ENCODE results near the gene SLC7A5. TPM values are rescaled to one million over a fixed set of nuclear protein-coding genes. Genes with fewer than 3 reads are reported as not detected.
"Not testable (repeated sequence)": the region's sequence is repeated elsewhere in the genome, so short reads cannot be mapped to it uniquely, and the experiment has no call there.

The SLC7A5 gene
- total RNA-seq, 1 donor from 2014 or later: 40.4 TPM

GRCh38 chr16:87909203-87909935 lies 40.1 kb upstream of the SLC7A5 start:
- not testable (repeated sequence) for H3K36me3 Mint-ChIP-seq; H3K9me3 Mint-ChIP-seq; H3K4me3 Mint-ChIP-seq; H3K4me1 Mint-ChIP-seq (ENCODE audit: unreplicated experiment)
- DNase-seq (ENCODE audit: extremely low spot score, unreplicated experiment): peak; percentile 88
- peaks cover 12% of the 10 kb centered on the region for H3K27me3 Mint-ChIP-seq
- peak overlapping the region; percentile 55 for H3K27ac Mint-ChIP-seq
- TF ChIP-seq CTCF (conservative IDR thresholded peaks at IDR 0.05): peak; percentile 94

GRCh38 chr16:87908101-87908500 lies 38.8 kb upstream of the SLC7A5 start:
- not testable (repeated sequence) for H3K4me1 Mint-ChIP-seq (ENCODE audit: unreplicated experiment)

GRCh38 chr16:87905521-87905920 lies 36.2 kb upstream of the SLC7A5 start:
- not testable (repeated sequence) for DNase-seq (ENCODE audit: extremely low spot score, unreplicated experiment); H3K4me1 Mint-ChIP-seq (ENCODE audit: unreplicated experiment); H3K9me3 Mint-ChIP-seq; H3K36me3 Mint-ChIP-seq; H3K27me3 Mint-ChIP-seq; H3K4me3 Mint-ChIP-seq; H3K27ac Mint-ChIP-seq

More at GRCh38 chr16:87908101-87908500, 38.8 kb upstream of the SLC7A5 start:
- H3K9me3 Mint-ChIP-seq; H3K4me3 Mint-ChIP-seq; H3K36me3 Mint-ChIP-seq; DNase-seq (ENCODE audit: extremely low spot score, unreplicated experiment); H3K27ac Mint-ChIP-seq: not testable (repeated sequence)
- peaks cover 12% of the 10 kb centered on the region for H3K27me3 Mint-ChIP-seq

- not testable (repeated sequence) for H3K9me3 Mint-ChIP-seq; H3K4me1 Mint-ChIP-seq (ENCODE audit: unreplicated experiment); H3K36me3 Mint-ChIP-seq; H3K27ac Mint-ChIP-seq; H3K4me3 Mint-ChIP-seq; DNase-seq (ENCODE audit: extremely low spot score, unreplicated experiment); H3K27me3 Mint-ChIP-seq
Observed at GRCh38 chr16:87904963-87905362, 35.7 kb upstream of the SLC7A5 start.

GRCh38 chr16:87900489-87900888 lies 31.2 kb upstream of the SLC7A5 start:
- not testable (repeated sequence) for DNase-seq (ENCODE audit: extremely low spot score, unreplicated experiment); H3K27ac Mint-ChIP-seq; H3K9me3 Mint-ChIP-seq; H3K36me3 Mint-ChIP-seq; H3K4me1 Mint-ChIP-seq (ENCODE audit: unreplicated experiment); H3K4me3 Mint-ChIP-seq; H3K27me3 Mint-ChIP-seq

GRCh38 chr16:87897521-87898505 lies 28.5 kb upstream of the SLC7A5 start:
- DNase-seq (ENCODE audit: extremely low spot score, unreplicated experiment): no peak
- Mint-ChIP-seq H3K9me3 (no peaks in the 10 kb centered on the region), H3K36me3 (no peaks in the 10 kb centered on the region), H3K27me3 (peaks cover 2% of the 10 kb centered on the region), H3K4me1 (ENCODE audit: unreplicated experiment) (no peaks in the 10 kb centered on the region), H3K4me3 (no peak overlapping the region), H3K27ac (no peak overlapping the region)
- TF ChIP-seq CTCF (conservative IDR thresholded peaks at IDR 0.05): no peak

GRCh38 chr16:87896924-87897520 lies 27.7 kb upstream of the SLC7A5 start:
- H3K4me1 Mint-ChIP-seq (ENCODE audit: unreplicated experiment); H3K4me3 Mint-ChIP-seq; H3K9me3 Mint-ChIP-seq; H3K27me3 Mint-ChIP-seq; H3K36me3 Mint-ChIP-seq; DNase-seq (ENCODE audit: extremely low spot score, unreplicated experiment); H3K27ac Mint-ChIP-seq: not testable (repeated sequence)

- H3K27me3 Mint-ChIP-seq; H3K36me3 Mint-ChIP-seq; H3K4me3 Mint-ChIP-seq; H3K4me1 Mint-ChIP-seq (ENCODE audit: unreplicated experiment); H3K27ac Mint-ChIP-seq; DNase-seq (ENCODE audit: extremely low spot score, unreplicated experiment); H3K9me3 Mint-ChIP-seq: not testable (repeated sequence)
Observed at GRCh38 chr16:87896176-87896890, 27.0 kb upstream of the SLC7A5 start.
